HCT116 (cell line): ENCODE results near the gene KATNAL1.

Experiments used
- CEBPB ChIP-seq: IDR thresholded peaks from 2 replicates; pipeline ENCODE4 v1.6.1; 2012; ENCODE audit warnings: low read depth
- EZH2 ChIP-seq: fragments of 200-600 bp; sonication (generic); IDR thresholded peaks from 2 replicates; pipeline ENCODE4 v1.6.1; 2017; ENCODE audit warnings: antibody characterized with exemption, mixed run types
- EZH2phosphoT487 ChIP-seq: fragments of 200-600 bp; IDR thresholded peaks from 2 replicates; pipeline ENCODE4 v1.6.1; 2018; ENCODE audit warnings: antibody characterized with exemption, borderline replicate concordance
- FOSL1 ChIP-seq: IDR thresholded peaks from 2 replicates; pipeline ENCODE4 v1.6.1; 2012; ENCODE audit warnings: low read depth
- POLR2A ChIP-seq: IDR thresholded peaks from 2 replicates; pipeline ENCODE4 v1.7.0; 2011; ENCODE audit warnings: borderline replicate concordance; ENCODE audit not compliant: insufficient read depth, insufficient read length; ENCODE audit errors: extremely low read depth
- POLR2AphosphoS5 ChIP-seq: IDR thresholded peaks from 2 replicates; pipeline ENCODE4 v1.6.1; 2011; ENCODE audit warnings: mild to moderate bottlenecking, low read depth, low read length, moderate library complexity
- RAD21 ChIP-seq: IDR thresholded peaks from 2 replicates; pipeline ENCODE4 v1.6.1; 2012; ENCODE audit warnings: low read depth, mild to moderate bottlenecking
- SIN3A ChIP-seq: IDR thresholded peaks from 2 replicates; pipeline ENCODE4 v1.6.1; 2012; ENCODE audit warnings: low read depth
- SP1 ChIP-seq: IDR thresholded peaks from 2 replicates; pipeline ENCODE4 v1.6.1; 2012; ENCODE audit warnings: low read depth
- YY1 ChIP-seq: IDR thresholded peaks from 2 replicates; pipeline ENCODE4 v1.6.1; 2011; ENCODE audit warnings: low read length, low read depth, moderate library complexity, mild to moderate bottlenecking; ENCODE audit not compliant: insufficient replicate concordance; ENCODE audit errors: extremely low read depth
- TF ChIP-seq, protein P1 (sequence below), 3 experiments: fragments of 200-600 bp in 1 of 3; sonication (generic) in 1 of 3; IDR thresholded peaks in 2 of 3; conservative IDR thresholded peaks in 1 of 3; 2 replicates each; pipeline ENCODE4 v1.5.1; 2012 to 2017; ENCODE audit warnings: low read depth in 2 of 3, low read length in 2 of 3, antibody characterized with exemption in 1 of 3, borderline replicate concordance in 1 of 3, control low read depth in 1 of 3, mild to moderate bottlenecking in 1 of 3, mixed read lengths in 1 of 3, mixed run types in 1 of 3, moderate library complexity in 1 of 3; ENCODE audit not compliant: insufficient read depth in 1 of 3
- TF ChIP-seq, protein P2 (sequence below): IDR thresholded peaks from 2 replicates; pipeline ENCODE4 v1.6.1; 2012
- TF ChIP-seq, protein P3 (sequence below): IDR thresholded peaks from 2 replicates; pipeline ENCODE4 v1.6.1; 2012
- TF ChIP-seq, protein P4 (sequence below): IDR thresholded peaks from 2 replicates; pipeline ENCODE4 v1.6.1; 2012; ENCODE audit warnings: low read depth

DNA sequence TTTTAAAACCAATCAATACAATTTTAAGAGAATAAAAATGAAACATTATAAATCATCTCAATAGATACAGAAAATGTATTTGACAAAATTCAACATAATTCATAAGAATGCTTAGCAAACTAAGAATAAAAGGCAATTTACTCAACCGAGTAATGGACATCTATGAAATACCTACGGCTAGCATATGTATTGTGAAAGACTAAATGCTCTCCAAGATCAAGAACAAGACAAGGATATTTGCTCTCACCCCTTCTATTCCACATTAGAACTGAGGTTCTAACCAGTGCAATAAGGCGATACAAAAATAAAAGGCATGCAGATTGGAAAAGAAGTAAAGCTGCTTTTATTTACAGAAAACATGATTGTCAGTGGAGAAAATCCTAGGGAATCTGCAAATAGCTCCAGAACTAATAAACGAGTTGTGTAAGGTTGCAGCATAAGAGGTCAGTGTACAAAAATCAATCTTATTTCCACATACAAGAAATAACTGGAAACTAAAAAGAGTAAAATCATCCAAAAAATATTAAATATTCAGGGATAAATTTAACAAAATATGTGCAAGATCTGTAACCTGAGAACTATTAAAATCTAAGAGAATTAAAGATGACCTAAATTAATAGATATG is 16.4 kb downstream of the KATNAL1 start:
- no peak for TF ChIP-seq SP1
- TF ChIP-seq, protein P1, sequence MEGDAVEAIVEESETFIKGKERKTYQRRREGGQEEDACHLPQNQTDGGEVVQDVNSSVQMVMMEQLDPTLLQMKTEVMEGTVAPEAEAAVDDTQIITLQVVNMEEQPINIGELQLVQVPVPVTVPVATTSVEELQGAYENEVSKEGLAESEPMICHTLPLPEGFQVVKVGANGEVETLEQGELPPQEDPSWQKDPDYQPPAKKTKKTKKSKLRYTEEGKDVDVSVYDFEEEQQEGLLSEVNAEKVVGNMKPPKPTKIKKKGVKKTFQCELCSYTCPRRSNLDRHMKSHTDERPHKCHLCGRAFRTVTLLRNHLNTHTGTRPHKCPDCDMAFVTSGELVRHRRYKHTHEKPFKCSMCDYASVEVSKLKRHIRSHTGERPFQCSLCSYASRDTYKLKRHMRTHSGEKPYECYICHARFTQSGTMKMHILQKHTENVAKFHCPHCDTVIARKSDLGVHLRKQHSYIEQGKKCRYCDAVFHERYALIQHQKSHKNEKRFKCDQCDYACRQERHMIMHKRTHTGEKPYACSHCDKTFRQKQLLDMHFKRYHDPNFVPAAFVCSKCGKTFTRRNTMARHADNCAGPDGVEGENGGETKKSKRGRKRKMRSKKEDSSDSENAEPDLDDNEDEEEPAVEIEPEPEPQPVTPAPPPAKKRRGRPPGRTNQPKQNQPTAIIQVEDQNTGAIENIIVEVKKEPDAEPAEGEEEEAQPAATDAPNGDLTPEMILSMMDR (IDR thresholded peaks at IDR 0.05 in 2 of 3, conservative IDR thresholded peaks at IDR 0.05 in 1 of 3; ENCODE audit: borderline replicate concordance in 1 of 3, insufficient read depth in 1 of 3, low read depth in 2 of 3, low read length in 2 of 3): no peak
- no peak for TF ChIP-seq RAD21
- no peak for TF ChIP-seq POLR2AphosphoS5
- TF ChIP-seq, protein P2, sequence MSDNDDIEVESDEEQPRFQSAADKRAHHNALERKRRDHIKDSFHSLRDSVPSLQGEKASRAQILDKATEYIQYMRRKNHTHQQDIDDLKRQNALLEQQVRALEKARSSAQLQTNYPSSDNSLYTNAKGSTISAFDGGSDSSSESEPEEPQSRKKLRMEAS: no peak
- TF ChIP-seq YY1: no peak
- no peak for TF ChIP-seq CEBPB
- TF ChIP-seq EZH2phosphoT487: no peak
- no peak for TF ChIP-seq EZH2
- no peak for TF ChIP-seq POLR2A
- TF ChIP-seq, protein P3, sequence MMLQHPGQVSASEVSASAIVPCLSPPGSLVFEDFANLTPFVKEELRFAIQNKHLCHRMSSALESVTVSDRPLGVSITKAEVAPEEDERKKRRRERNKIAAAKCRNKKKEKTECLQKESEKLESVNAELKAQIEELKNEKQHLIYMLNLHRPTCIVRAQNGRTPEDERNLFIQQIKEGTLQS: no peak
- TF ChIP-seq, protein P4, sequence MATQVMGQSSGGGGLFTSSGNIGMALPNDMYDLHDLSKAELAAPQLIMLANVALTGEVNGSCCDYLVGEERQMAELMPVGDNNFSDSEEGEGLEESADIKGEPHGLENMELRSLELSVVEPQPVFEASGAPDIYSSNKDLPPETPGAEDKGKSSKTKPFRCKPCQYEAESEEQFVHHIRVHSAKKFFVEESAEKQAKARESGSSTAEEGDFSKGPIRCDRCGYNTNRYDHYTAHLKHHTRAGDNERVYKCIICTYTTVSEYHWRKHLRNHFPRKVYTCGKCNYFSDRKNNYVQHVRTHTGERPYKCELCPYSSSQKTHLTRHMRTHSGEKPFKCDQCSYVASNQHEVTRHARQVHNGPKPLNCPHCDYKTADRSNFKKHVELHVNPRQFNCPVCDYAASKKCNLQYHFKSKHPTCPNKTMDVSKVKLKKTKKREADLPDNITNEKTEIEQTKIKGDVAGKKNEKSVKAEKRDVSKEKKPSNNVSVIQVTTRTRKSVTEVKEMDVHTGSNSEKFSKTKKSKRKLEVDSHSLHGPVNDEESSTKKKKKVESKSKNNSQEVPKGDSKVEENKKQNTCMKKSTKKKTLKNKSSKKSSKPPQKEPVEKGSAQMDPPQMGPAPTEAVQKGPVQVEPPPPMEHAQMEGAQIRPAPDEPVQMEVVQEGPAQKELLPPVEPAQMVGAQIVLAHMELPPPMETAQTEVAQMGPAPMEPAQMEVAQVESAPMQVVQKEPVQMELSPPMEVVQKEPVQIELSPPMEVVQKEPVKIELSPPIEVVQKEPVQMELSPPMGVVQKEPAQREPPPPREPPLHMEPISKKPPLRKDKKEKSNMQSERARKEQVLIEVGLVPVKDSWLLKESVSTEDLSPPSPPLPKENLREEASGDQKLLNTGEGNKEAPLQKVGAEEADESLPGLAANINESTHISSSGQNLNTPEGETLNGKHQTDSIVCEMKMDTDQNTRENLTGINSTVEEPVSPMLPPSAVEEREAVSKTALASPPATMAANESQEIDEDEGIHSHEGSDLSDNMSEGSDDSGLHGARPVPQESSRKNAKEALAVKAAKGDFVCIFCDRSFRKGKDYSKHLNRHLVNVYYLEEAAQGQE: no peak
- no peak for TF ChIP-seq FOSL1
- TF ChIP-seq SIN3A: no peak
